Spleen (tissue), 11 donors: ENCODE data around the gene SPATA6. TPM values are rescaled to one million over a fixed set of nuclear protein-coding genes. Genes with fewer than 3 reads are reported as not detected.

Experiments used
- DNase-seq: peaks from one replicate; pipeline ENCODE4 v3.0.0-alpha.2; 2020
- H3K27ac ChIP-seq, 8 donors: fragments of 200-600 bp; sonication (generic) in 7 of 8; 1 replicate in 4 of 8; 2 replicates in 4 of 8; pipeline versions ENCODE4 v1.5.0 to v1.8.0; 2016 to 2021; ENCODE audit warnings: inconsistent platforms in 4 of 8, mild to moderate bottlenecking in 4 of 8, moderate library complexity in 1 of 8
- H3K27me3 ChIP-seq, 7 donors: fragments of 200-600 bp; sonication (generic) in 6 of 7; replicated peaks in 1 of 7; 1 replicate in 4 of 7; 2 replicates in 3 of 7; pipeline versions ENCODE4 v1.5.0 to v1.8.0; 2016 to 2021; ENCODE audit warnings: inconsistent platforms in 3 of 7, mild to moderate bottlenecking in 1 of 7
- H3K36me3 ChIP-seq, 6 donors: fragments of 200-600 bp; sonication (generic) in 5 of 6; 1 replicate in 4 of 6; 2 replicates in 2 of 6; pipeline versions ENCODE4 v1.5.0 to v1.8.0; 2016 to 2021; ENCODE audit warnings: inconsistent platforms in 2 of 6
- H3K4me1 ChIP-seq, 6 donors: fragments of 200-600 bp; sonication (generic) in 5 of 6; 1 replicate in 3 of 6; 2 replicates in 3 of 6; pipeline versions ENCODE4 v1.5.0 to v1.8.0; 2016 to 2021; ENCODE audit warnings: inconsistent platforms in 3 of 6
- H3K4me3 ChIP-seq, 8 donors: fragments of 200-600 bp; sonication (generic) in 7 of 8; 1 replicate in 4 of 8; 2 replicates in 4 of 8; pipeline versions ENCODE4 v1.5.0 to v1.8.0; 2016 to 2021; ENCODE audit warnings: inconsistent platforms in 4 of 8, mild to moderate bottlenecking in 4 of 8, moderate library complexity in 2 of 8
- H3K9me3 ChIP-seq, 8 donors: fragments of 200-600 bp; sonication (generic) in 7 of 8; 1 replicate in 4 of 8; 2 replicates in 4 of 8; pipeline versions ENCODE4 v1.5.0 to v1.8.0; 2016 to 2021; ENCODE audit warnings: inconsistent platforms in 4 of 8
- CTCF ChIP-seq, 11 experiments: fragments of 200-600 bp in 7 of 11; fragments of 450-650 bp in 4 of 11; sonication (generic) in 4 of 11; IDR thresholded peaks in 8 of 11; conservative IDR thresholded peaks in 3 of 11; 1 replicate in 7 of 11; 2 replicates in 4 of 11; pipeline versions ENCODE4 v1.4.0 to v1.8.0; 2016 to 2021; ENCODE audit warnings: antibody characterized with exemption in 11 of 11, inconsistent platforms in 4 of 11, mild to moderate bottlenecking in 1 of 11
- POLR2A ChIP-seq, 3 donors: fragments of 450-650 bp; IDR thresholded peaks; one replicate each; pipeline ENCODE4 v1.5.1; 2017; ENCODE audit warnings: antibody characterized with exemption in 3 of 3, mild to moderate bottlenecking in 1 of 3
- POLR2AphosphoS5 ChIP-seq, 3 donors: sonication (generic); formaldehyde crosslinking; IDR thresholded peaks; one replicate each; pipeline ENCODE4 v1.5.1; 2017; ENCODE audit warnings: antibody characterized with exemption in 3 of 3
- WGBS, 5 donors: extraction: QIAGEN DNeasy Blood & Tissue Kit in 3 of 5; methylation state at CpG; one replicate each; pipeline versions ENCODE4 v1.1.5 to v1.1.7; 2013 to 2018; 5-methylcytosine and 5-hydroxymethylcytosine counted together
- intact Hi-C: fragments of 100-400 bp; cut with DNase I; formaldehyde crosslinking; loops from one replicate; pipeline ENCODE4 v1.15.0; 2023; ENCODE audit warnings: low total_unique reads
- polyA plus RNA-seq, 3 donors: library from polyadenylated mRNA; stranded (reverse); fragments of 200-250 nt; gene quantifications; one replicate each; pipeline ENCODE4 v1.2.1, GENCODE V29; 2013
- total RNA-seq, 7 donors: library from RNA; depleted of rRNA in 3 of 7; stranded (reverse); fragments of >200 nt in 3 of 7; fragmentation: NEBNext Ultra II Directional in 4 of 7; extraction: Animal tissue kit (Norgen Biotek cat#: 25700) in 4 of 7; gene quantifications; one replicate each; pipeline versions ENCODE4 v1.1.0 to v1.2.1, GENCODE V29; 2016 to 2021
- donor health status: healthy with polysubstance abuse.
- donor health status: DM: no; HTN: no; CAD: no; lungs with moderate emphysema.
- donor health status: DM: no; HTN: no; CAD: no.
- donor health status: Bipolar disorder and iron deficiency.
- donor health status: healthy.
- donor health status: DM: no; HTN: no; CAD: no.
- donor health status: DM: yes; HTN: yes; CAD: no.

The SPATA6 gene
- total and polyA plus RNA-seq, 10 donors, result 2.2 to 34.9 (median 15.9) TPM

- Histone ChIP-seq H3K9me3 (no peaks in the 10 kb centered on the region), H3K27ac (no peak overlapping the region), H3K36me3 (no peaks in the 10 kb centered on the region), H3K4me1 (no peaks in the 10 kb centered on the region), H3K27me3 (no peaks in the 10 kb centered on the region), H3K4me3 (no peak overlapping the region)
- intact Hi-C loops, result no loop called here
- TF ChIP-seq POLR2A (IDR thresholded peaks at IDR 0.05), result no peak
- no peak for DNase-seq
- WGBS, 5 donors, result 86 to 93% (median 89%) methylated on average over 3 of the region's 3 CpGs
These were observed 84.6 kb downstream of the SPATA6 start for GRCh38 chr1:48387409-48387808.

- intact Hi-C loops, result no loop called here
- no peak for TF ChIP-seq POLR2A (IDR thresholded peaks at IDR 0.05)
- TF ChIP-seq CTCF (IDR thresholded peaks at IDR 0.05 in 8 of 11, conservative IDR thresholded peaks at IDR 0.05 in 3 of 11), result no peak
- no peak for TF ChIP-seq POLR2AphosphoS5 (IDR thresholded peaks at IDR 0.05)
These were observed 97.2 kb downstream of the SPATA6 start for GRCh38 chr1:48374785-48375184.

GRCh38 chr1:48371598-48371997, 100.4 kb downstream of the SPATA6 start:
- Histone ChIP-seq H3K36me3 (peaks cover 0 to 25% (median 0%) of the 10 kb centered on the region in 6 donors), H3K27ac (no peak overlapping the region), H3K27me3 (no peaks in the 10 kb centered on the region), H3K4me1 (no peaks in the 10 kb centered on the region), H3K9me3 (peaks cover 0 to 46% (median 30%) of the 10 kb centered on the region in 8 donors), H3K4me3 (no peak overlapping the region)
- TF ChIP-seq CTCF (IDR thresholded peaks at IDR 0.05 in 8 of 11, conservative IDR thresholded peaks at IDR 0.05 in 3 of 11), result no peak
- no peak for TF ChIP-seq POLR2AphosphoS5 (IDR thresholded peaks at IDR 0.05)
- TF ChIP-seq POLR2A (IDR thresholded peaks at IDR 0.05), result no peak
- DNase-seq, result no peak
- intact Hi-C loops, result no loop called here
- 82 to 93% (median 87%) methylated on average over 2 of the region's 2 CpGs for WGBS, 5 donors

More at GRCh38 chr1:48374785-48375184, 97.2 kb downstream of the SPATA6 start:
- peaks cover 0 to 39% (median 0%) of the 10 kb centered on the region in 6 donors for H3K36me3 ChIP-seq
- peaks cover 0 to 57% (median 30%) of the 10 kb centered on the region in 8 donors for H3K9me3 ChIP-seq
- no peak overlapping the region for H3K4me3 ChIP-seq
- H3K27me3 ChIP-seq, result no peaks in the 10 kb centered on the region
- H3K27ac ChIP-seq, result no peak overlapping the region
- no peaks in the 10 kb centered on the region for H3K4me1 ChIP-seq
- DNase-seq, result no peak

- intact Hi-C loops, result no loop called here
- WGBS, 5 donors, result 84 to 87% (median 85%) methylated on average over 7 of the region's 7 CpGs
These were observed 109.1 kb downstream of the SPATA6 start for GRCh38 chr1:48362901-48363300.

More at GRCh38 chr1:48362901-48363300, 109.1 kb downstream of the SPATA6 start:
- Histone ChIP-seq H3K36me3 (no peaks in the 10 kb centered on the region), H3K27ac (no peak overlapping the region), H3K4me3 (no peak overlapping the region), H3K9me3 (peaks cover 0 to 6% (median 0%) of the 10 kb centered on the region in 8 donors), H3K4me1 (no peaks in the 10 kb centered on the region), H3K27me3 (no peaks in the 10 kb centered on the region)
- DNase-seq, result no peak
- no peak for TF ChIP-seq CTCF (IDR thresholded peaks at IDR 0.05 in 8 of 11, conservative IDR thresholded peaks at IDR 0.05 in 3 of 11)
- no peak for TF ChIP-seq POLR2AphosphoS5 (IDR thresholded peaks at IDR 0.05)
- no peak for TF ChIP-seq POLR2A (IDR thresholded peaks at IDR 0.05)
